GM18511 (cell line): ENCODE measurements around the gene ACTL6B.
"Not testable (repeated sequence)": the region's sequence is repeated elsewhere in the genome, so short reads cannot be mapped to it uniquely, and the experiment has no call there.

ENCODE experiments used
- ATAC-seq: cut with Tn5 transposase; IDR thresholded peaks from one replicate; pipeline ENCODE4 v1.9.1; 2021; ENCODE audit warnings: mild to moderate bottlenecking, moderate library complexity; ENCODE audit not compliant: unreplicated experiment

Gene ACTL6B

DNA sequence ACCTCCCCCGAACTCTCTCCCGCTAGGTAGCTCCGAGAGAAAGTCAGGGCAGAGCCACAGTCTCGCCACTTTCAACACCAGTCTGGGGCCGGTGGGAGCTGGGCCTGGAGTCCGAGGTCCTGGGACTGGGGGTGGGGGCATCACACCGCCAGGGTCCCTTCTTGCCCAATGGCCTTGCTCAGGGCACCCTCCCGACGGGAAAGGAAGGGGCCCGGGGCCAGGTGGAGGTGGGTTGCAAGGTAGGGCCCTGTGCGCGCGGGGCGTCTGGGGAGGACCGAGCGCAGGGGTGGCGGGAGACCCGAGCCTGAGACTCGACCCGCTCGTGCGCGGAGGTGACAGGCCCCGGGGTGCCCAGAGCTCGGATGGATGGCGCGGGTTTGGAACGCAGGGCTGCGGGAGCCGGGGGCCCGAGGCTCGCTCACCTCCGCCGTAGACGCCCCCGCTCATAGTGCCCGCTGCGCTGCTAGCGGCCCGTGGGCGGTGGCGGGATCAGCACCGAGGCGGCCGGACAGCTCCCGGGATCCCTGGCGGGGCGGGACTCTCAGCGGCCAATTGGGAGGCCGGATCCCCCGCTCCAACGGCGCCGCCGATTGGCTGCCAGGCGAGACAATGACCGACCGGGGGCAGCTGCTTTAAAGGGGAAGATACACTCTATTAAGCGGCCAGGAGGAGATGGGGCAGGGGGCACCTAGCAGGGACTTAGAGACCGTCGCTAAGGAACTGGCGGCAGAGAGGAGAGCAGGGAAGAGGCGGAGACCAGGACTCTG is at the start of gene ACTL6B:
TSS of gene ACTL6B (minus strand) at position 541 of the 767 bp plus-strand sequence. CDS start at position 447, 94 bp downstream.
- ATAC-seq, result no peak

DNA sequence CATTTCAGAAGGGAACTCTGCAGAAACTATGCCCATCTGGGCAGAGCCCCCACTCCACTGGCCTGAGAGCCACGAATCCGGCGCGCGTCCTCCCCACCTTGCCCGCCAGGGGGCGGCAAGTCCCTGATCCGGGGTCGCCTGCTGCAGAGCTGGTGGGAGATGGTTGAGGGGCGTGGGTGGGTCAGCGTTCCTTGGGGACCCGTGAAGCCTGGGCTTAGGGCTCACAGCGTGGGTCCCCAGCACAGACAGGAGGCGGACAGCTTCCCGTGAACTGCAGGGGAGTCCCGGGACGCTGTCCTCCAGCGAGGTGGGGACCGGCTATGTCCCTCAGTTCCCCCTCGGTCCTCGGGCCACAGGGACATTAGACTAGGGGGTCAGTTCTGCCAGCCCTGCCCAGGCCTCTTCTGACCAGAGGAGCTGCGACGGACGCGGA is 49.1 kb upstream of the ACTL6B start:
- peak; percentile 77 for ATAC-seq

DNA sequence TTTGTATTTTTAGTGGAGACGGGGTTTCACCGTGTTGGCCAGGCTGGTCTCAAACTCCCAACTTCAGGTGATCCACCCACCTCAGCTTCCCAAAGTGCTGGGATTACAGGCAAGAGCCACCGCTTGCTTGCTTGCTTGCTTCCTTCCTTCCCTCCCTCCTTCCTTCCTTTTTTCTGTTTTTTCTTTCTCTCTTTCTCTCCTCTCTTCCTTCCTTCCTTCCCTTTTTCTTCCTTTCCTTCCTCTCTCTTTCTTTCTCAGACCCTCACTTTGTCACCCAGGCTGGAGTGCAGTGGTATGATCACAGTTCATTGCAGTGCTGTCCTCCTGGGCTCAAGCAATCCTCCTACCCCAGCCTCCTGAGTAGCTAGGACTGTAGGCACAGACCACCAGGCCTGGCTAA is 44.8 kb upstream of the ACTL6B start:
- not testable (repeated sequence) for ATAC-seq

DNA sequence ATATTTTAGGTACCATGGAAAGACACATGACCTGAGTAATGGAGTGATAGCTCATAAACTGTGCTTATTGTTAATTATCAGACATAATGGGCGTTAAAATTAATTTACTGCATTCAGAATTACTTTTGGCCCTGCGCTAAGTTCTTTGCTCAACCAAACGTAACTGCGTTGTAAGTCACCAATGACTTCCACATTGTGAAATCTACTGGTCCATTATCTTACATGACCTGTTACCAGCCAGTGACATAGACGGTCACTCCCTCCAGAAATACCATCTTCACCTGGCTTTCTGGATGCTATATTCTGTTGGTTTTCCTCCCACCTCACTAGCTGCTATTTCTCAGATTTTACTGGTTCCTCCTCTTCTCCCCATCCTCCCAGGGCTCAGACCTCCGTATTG is 42.8 kb upstream of the ACTL6B start:
- no peak for ATAC-seq

DNA sequence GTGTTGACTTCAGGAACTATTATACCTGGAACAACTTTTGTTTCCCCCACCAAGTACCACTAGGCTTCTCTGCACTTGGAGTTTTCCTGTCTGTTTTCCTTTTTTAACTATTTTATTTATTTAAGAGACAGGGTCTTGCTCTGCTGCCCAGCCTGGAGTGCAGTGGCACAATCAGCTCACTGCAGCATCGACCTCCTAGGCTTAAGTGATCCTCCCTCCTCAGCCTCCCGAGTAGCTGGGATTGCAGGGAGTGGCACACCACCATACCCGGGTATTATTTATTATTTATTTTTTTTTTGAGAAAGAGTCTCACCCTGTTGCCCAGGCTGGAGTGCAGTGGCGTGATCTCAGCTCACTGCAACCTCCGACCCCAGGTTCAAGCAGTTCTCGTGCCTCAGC is 39.9 kb upstream of the ACTL6B start:
- no peak for ATAC-seq

DNA sequence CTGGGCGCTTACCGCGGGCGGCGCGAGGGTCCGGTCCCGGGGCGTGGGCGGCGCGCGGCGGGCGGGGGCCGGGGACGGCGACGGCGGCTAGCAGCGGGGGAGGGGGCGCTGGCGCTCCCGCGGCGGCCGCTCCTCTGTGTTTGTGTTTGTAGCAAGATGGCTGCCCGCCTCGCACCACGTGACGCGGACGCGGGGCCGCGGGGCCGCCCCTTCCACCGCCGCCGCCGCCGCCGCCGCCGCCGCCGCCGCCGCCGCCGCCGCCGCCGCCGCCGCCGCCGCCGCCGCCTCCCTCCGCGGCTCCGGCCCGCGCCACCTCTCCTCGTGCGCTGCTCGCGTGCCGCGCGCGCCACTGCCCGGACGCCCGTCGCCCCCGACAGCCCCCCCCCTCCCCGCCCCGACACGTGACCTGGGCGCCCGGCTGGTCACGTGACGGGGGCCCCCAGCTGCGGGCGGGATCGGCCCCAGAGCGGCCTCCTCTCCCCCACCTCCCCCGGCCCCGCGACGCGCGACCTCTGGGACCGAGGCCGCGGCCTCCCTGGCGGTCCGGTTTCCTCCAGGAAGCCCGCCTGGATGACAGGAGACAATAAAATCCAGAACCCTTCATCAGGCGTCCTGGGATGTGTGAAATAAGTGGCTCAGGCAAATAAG is 38.0 kb upstream of the ACTL6B start, which contains the start of gene GIGYF1:
TSS of gene GIGYF1 (minus strand) at position 153 of the 648 bp plus-strand sequence. CDS start 6,012 bp downstream, outside the sequence.
- ATAC-seq, result peak; percentile 48

DNA sequence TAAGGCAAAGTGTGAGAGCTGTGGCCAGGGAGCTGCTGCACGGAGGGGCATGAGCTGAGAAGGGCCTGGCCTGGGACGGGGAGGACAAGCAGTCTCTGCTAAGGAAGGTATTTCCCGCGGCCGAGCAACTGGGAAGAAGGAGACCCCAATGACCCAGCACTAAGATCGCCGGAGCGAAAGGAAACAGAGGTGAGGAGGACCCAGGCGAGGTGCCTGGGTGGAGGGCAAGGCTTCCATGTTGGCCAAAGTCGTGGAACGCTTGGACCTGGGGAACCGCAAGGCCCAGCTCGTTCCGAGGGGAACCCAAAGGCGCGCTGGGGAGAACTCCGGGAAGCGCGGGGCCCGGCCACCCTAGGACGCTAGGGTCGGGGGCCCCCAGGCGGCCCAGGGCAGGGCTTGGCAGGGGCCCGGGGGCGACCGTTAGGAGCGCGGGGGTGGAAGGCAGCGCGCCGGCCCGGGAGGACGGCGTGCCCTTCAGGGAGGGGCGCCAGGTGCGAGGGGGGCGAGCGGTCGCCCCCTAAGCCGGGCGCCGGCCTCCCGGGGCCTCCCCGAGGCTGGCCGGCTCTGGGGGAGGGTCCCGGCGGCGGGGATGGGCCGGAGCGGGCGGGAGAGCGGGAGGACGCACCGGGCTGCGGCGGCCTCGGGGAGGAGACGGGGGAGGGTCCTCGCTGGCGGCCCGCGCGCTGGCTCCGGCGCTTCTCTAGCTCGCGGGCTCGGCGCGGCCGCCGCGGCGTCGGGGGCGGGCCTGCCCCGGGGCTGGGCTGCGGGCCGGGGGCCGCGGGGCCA is 37.3 kb upstream of the ACTL6B start:
- peak; percentile 20 for ATAC-seq

DNA sequence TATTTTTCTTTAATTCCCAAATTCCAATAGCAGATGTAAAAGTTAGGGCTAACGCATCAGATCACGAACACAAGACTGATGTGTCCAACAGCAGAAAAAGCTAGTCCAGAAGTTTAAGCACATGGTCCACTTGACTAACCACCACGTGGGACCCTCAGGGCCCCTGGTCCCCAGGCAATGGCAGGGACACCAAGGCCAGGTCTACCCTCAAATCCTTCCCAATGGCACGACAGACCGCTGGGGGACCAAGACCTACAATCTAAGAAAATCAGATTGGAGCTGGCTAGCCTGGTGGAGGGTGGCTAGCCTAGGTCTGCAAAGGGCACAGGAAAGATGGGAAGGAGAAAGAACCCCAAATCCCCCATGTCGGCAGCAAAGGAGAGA is 36.3 kb upstream of the ACTL6B start:
- no peak for ATAC-seq

DNA sequence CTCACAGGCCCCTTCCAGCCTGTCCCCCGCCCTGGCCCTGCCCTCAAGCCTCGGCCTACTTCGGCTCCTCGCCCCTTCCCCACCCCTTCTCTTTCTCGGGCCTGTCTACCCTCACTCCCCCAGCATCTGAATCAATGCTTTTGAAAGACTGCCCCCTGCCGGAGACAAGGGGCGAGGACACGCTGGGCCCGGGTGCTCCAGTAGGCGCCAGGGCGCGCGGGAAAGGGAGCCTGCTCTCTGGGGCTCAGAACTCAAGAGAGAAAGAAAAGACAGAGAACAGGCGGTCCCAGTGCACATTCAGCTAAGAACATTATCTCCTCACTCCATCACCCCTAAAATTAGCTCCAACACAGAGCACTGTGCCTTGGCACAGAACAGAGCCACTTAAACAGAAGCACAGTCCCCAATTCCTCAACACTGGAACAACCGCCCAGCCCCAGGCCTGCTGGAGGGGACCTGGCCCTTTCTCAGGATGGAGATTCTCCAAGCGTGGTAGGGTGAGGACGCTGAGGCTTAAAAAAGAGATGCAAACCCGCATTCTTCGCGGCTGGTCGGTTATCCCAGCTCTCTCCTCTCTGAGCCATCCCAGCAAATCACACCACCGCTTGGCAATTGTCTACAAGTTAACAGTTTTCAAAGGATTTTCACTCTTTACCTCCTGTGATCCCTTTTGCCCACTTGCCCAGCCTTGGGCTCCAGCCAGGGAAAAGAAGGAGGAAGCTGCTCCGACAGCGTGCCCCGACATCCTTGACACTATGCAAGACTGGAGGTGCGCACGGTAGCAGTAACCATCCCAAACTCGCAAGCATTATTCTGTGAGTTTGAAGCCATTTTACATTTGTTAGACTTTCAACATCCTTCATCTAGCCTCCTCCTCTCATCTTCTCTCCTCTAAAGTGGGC is 35.7 kb upstream of the ACTL6B start:
- ATAC-seq, result peak; percentile 43

DNA sequence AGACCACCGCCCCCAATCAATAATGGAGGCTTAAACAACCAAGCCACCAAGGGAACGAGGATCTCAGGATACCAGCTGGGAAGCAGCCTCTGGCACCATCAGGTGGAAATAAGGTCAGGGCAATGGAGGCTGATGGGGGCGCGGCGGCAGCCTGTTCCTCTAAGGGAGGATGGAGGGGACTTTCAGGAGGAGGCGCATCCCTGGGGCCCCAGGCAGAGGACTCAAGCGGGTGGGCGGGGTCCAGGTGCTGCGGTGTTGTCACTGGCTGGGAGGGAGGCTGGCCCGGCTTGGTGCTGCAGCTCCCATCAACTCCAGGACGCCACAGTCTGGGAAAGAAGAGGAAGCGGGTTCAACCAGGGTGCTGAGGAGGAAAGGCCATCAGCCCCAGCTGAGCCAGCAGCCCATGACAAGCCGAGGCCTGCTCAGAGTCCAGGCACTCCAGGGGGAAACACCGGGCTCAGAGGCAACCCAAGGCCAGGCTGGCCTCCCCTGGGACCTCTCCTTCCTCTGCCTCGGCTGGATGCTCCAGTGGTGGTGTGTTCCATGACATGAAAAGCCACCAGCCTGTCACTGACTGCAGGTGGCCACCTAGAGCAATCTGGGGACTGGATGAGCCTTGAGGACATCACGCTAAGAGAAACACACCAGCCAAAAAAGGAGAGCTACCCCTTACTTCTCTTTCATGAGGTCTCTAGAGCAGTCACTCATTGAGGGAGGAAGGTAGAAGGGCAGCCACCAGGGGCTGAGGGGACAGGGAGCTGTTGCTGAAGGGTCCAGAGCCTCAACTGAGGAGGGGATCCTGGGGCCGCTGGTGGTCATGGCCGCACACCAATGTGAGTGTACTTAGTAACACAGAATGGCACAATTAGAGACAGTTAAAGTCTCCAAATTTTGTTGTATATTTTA is 33.2 kb upstream of the ACTL6B start:
- no peak for ATAC-seq

DNA sequence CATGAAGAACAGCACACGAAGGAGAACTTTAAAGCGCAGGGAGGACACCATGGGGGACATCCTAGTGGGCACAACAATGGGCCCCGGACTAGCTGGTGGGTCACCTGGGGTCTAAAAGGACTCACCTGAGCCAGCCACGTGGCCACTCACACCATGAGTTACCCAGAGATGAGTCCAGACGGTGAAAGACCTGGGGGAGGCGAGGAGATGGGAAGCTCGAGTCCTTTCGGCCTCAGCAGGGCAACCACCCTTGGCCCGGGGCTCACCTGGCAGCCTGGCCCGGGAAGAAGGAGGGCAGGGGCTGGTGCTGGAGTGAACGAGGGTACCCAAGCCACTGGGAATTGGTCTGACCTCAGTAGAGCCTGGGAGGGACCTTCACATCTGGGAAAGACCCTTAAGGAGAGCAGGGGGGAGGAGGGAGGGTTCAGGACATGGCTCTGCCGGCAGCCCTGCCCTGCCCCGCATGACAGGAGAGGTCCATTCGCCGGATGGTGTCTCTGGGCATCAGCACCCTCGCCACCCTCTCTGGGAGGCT is 32.1 kb upstream of the ACTL6B start:
- ATAC-seq, result no peak

DNA sequence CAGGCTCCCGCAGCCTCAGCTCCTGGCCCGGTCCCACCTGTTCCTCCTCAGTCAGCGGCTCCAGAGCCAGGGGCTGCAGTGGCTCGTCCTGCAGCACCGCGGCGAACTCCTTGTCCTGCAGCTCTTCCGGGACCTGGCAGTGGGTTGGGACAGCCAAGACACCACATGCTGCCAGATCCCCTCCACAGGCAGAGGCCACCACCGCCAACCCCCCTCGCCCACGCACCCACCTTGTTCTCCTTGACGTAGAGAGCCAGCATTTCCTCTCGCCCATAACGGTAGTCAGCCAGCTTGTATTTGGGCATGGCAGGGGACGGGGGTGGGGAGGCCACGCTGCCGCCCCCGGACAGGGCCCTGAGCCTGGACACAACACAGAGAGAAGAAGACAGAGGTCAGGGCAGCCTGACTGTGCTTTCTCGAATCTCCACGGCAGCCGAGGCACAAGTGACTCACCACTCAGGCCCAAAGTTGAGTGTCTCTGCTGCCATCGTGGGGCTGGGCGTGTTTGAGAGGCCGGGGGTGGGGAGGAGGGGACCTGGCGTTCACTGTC is 31.6 kb upstream of the ACTL6B start:
- ATAC-seq, result no peak

DNA sequence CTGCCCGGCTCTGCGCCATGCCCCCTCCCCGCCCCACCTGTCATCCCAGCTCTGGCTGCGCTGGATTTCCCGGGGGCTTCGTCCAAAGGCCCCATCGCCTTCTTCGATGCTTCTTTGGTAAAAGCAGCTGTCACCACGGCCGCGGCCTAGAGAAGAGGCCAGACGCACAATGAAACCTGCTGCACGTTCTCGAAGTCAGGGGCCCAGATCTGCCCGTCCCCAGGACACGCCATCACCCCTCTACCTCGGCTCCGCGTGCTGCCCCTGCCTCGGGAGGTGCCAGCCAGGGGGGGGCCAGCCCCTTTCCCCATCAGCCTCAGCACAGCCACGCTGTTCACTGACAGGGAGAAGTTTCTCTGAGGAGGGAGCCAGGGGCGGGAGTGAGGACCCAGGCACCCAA is 31.0 kb upstream of the ACTL6B start:
- no peak for ATAC-seq

DNA sequence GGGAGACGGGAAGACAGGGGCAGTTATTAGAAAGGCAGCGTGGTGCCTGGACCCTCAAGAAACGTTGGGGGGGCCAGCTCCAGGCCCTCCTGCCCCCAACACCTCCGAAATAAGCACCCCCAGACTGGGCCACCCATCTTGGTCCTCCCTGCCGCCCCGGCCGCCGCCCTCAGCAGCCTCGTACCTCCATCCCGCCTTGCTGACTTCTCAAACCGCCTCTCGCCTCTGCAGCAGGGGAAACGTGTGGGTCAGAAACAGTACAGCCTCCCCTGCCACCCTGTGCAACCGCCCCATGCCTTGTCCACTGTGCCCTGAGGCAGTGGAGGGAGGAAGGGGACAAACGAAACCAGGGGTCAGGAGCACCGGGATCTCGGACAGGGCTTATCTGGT is 30.6 kb upstream of the ACTL6B start:
- ATAC-seq, result no peak

DNA sequence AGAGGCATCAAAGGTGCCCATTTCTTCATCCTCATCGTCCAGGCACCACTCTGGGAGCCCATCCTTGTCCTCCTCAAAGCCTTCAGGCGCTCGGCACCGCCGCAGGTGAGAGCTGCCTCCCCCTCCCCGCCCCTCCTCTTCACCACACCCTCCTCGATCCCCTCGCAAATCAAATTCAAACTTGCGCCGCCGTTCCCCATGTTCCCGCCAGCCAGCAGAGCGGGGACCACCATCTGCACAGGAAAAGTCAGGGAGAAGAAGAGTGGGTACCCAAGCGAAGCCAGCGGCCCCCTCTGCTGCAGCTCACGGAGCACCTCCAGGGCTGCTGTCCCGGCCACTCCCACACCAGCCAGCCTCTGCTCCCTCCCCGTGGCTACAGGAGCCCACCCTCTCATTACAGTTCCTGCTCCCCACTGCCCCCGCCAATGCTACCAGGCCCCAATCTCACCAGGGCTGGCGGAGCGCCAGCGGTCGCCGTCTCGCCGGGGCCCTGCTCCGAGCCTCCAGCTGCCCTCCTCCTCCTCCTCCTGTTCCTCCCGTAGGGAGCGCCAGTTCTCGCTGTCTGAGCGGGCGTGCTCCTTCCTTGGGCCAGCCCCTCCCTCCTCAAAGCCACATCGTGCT is 30.1 kb upstream of the ACTL6B start:
- ATAC-seq, result no peak

DNA sequence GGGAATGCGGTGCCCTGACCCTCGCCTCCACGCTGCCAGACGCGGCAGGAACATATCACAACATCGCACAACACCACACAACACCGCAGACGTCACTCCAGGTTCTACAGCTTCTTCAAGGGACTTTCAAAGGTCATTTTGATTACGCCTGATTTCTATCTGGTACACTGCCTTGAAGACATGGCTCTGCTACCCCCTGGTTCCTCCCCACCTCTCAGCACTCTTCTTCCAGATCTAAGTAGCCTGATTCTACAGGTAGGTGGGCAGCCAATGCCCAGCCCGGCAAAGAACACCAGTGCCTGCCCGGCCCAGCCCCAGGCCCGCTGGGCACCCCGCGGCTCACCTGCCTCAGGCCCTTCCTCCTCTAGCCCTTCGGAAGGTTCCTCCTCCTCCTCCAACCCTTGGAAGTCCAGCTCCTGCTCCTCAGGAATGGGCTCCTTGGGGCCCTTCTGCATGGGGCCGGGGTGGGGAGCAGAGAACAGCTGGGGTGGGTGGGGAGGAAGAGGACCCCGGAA is 29.4 kb upstream of the ACTL6B start:
- ATAC-seq, result no peak

DNA sequence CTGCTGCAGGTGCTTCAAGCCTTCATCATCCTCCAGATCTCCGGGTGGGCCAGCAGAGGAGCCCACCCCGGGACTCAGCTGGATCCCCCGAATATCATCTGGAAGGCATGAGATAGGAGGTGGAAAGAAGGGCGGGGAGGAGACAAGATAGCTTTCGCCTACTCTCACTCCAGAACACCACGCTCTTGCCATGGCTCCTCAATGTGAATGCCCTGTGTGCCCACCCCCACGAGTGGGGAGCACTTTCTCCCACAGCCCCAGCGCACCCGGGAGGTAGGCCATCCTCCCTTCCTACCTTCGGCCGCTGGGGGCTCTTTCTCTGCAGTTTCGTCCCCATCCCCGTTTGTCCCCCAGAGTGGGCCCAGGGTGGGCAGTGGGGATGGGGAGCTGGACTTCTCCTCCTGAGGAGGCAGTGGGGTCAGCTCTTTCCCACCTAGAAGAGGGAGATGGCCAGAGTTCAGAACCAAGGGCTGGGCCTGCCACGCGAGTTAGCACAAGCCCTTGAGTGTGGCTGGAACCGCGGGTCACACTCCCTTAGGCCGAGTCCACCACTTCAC is 28.9 kb upstream of the ACTL6B start:
- no peak for ATAC-seq

DNA sequence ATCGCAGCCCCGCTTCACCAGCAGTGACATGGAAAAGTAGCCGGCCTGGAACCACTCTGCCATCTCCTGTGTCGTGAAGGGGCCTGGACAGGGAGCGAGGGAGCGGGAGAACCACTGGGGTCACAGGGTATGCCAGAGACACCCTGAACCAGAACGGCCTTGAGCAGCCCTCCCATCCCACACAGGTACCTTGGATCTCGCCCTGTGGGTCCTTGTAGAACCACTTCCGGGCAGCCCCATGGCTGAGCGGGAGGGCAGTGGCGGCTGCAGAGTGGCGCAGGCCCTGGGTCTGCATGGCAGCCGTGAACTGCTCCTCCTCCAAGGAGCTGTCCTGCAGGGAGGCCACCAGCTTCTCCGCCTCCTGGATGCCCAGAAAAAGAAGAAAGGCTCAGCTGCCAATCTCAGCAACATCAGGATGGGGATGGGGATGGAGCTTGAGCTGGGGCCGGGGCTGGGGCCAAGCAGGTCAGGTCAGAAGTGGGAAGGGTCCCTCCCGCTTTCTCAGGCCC is 28.3 kb upstream of the ACTL6B start:
- no peak for ATAC-seq
